Medulla oblongata (tissue), 1 donor: Measurements from ENCODE around the gene SNCB.
A peak's percentile ranks its signal among the peaks of the same experiment; 100 is the strongest.

Experiments
- DNase-seq: peaks from one replicate; pipeline ENCODE4 v3.0.0-alpha.2; 2015; ENCODE audit errors: extremely low spot score

SNCB gene

DNA sequence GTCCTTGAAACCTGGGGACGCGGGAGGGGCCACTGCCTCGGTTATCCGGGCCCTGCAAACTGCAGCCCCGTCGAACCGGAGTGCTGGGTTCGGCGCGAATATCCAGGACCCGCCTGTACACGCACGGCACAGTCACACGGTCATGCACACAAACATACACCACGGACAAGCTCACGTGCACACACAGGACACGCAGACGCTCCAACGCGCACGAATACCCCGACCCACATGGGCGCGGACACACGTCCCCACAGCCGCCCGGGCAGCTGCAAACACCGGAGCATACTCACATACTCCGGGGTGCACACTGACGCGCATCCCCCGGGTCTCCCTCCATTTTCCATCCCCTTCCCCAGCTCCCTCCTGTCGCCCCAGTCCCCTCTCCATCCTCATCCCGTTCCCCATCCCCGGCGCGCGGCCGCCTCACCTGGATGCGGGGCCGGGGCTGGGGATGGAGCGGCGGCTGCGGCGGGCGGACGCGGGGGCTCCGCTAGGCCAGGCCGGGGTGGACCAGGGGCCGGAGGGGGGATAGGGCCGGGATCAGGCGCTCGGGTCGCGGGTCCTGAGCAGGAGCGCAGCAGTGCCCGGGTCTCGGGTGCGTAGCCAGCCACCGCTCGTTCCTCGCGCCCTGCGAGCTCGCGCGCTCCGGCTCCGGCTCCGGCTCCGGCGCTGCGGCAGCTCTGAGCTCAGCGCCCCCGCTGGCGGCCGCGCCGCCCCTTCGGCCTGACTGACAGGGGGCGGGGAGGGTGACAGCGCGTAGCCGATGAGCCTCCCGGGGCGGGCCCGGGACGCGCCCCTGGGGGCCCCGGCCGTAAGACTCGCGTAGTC lies at the start of gene SNCB, which contains the start of gene EIF4E1B:
Gene SNCB, minus strand, starts transcription at position 682 of the 828 bp plus-strand sequence. CDS start 880 bp downstream, outside the sequence.
Gene EIF4E1B, plus strand, starts transcription at position 823 of the 828 bp plus-strand sequence. CDS start 12,113 bp downstream, outside the sequence.
- no peak for DNase-seq

DNA sequence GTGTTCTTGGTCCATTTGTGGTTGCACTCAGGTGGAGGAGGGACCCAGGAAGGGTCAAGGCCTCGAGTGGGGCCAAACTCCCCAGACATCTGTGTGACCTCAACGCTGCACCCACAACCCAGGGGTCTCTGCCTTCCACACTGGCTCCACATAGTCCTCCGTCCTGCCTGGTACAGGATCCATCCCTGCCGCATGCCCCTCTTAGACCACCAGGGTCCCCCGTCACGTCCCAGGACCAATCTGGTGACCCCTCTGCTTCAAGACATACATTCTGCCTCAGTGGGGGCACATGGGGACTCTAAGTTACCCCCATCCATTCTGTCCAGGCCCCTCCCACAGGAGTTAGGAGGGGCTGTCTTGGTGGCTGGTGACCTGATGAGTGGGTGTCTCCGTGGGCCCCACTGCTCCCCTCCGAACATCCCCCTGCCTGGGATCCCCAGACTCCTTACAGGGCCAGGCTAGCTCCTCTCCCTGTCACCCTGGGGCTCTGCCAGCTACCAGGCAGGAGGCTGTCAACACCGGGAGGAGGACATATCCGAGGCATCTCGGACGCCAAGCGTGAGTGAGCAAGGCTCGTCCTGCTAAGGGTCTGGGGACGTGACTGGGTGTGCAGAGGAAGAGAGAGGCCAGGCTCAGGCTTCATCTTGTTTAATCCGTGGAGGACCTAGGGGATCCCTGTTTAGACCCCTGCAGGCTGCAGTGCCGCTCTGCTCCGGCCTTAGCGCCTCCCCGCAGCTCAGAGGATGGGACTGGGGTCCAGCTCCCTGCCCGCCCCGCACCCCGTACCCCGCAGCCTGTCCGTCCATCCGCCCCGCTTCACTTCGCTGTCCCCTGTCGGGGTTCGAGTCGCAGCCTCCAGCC lies 49.3 kb upstream of the SNCB start:
- no peak for DNase-seq

DNA sequence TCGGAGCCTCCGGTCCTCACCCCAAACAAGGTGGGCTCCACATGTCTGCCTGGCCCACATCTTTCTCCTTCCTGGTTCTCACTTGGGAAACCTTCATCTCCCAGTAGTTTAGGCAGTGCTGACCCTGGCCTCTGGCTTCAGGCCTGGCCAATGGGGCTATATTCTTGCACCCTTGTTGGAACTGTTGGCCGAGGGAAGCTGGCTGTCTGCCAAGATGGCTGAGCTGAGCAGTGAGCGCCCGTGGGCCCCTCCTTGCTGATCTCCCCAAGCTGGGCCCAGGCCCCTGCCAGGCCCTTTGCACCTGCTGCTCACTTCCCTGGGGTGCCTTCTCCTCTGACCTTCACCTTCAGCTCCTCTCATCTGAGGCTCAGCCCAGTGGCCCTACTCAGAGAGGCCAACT lies 48.2 kb upstream of the SNCB start:
- no peak for DNase-seq

DNA sequence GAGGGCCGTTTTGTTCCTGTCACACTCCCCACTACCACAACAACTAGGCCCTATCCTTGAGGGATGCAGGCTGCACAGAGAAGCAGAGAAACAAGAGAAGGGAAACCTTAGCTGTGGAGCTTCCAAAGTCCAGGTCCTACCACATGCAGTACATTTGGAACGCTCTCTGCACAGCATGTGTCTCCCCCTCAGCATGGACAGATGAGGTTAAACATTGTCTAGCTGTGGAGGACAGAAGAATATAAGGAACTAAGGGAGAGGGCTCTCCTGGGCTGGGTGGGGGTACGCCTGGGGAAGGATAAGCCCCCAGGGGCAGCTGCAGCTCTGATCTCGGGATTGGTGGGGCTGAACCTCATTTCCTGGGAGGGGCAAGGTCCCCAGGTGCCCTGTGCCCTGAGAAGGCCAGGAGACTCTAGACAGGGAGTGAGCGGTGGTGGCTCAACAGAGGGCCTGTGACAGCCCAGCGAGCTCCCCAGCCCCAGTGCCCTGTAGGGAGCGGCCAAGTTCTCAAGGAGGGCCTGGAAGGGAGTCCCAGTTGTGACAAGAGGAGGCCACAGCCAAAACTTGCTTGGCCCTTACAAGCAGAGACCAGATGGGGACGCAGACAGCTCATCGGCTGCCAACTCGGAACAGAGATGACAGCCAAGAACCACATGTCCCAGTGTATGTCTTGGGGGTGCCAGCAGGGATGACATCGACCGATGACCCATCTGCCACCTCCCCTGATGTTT lies 47.0 kb upstream of the SNCB start:
- DNase-seq = peak; percentile 6

DNA sequence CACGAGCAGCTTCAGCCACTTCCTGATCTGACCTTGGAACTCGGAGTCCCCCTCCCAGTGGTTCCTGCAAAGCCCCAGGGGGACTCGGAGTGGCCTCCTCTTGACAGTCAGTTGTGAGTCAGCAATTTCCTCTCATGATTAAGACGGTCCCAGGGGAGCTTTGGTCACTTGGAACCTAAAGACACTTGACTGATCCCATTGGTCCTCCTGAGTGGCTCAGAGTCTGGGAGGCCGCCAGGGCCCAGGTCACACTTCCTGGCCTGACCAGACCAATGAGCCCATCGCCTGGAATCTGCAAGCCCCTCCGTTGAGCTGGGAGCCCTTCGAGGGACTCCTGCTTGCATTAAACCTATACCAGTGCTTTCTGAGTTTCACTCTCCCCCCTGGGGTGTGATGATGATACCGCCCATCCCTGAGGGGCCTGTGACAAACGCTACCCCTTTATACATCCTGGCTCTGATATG lies 46.1 kb upstream of the SNCB start:
- DNase-seq = no peak

DNA sequence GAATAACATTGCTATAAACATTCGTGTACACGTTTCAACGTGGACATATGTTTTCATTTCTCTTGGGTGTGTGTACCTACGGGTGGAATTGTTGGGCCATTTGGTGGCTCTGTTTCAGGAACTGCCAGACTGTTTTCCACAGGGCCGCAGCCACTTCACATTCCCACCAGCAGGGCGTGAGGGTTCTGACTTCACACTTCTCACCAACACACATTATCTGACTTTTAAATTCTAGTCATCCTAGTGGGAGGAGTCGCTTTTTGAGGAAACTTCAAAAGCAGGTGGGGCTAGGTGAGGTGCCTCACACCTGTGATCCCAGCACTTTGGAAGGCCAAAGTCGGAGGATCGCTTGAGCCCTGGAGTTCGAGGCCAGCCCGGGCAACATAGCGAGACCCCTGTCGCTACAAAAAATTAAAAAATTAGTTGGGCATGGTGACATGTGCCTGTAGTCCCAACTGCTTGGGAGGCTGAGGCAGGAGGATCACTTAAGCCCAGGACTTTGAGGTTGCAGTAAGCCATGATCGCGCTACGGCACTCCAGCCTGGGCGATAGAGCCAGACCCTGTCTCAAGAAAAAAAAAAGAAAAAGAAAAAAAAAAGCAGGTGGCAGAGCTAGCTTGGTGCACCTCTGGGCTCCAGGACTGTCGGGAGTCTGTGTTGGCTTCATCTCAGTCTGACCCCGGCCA lies 45.5 kb upstream of the SNCB start:
- no peak for DNase-seq

DNA sequence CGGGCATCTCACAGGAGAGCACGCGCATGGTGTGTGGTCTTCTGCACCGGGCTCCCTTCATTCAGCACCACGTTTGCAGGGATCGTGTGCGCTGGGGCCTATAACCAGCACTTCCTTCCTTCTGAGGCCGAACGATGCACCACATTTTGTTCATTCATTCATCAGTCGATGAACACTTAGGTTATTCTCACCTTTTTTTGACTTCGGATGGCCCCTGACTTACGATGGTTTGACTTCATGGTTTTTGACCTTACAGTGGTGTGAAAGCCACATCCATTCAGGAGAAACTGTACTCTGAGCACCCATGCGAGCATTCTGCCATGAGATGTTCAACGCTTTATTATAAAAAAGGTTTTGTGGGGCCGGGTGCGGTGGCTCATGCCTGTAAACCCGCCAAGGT lies 44.5 kb upstream of the SNCB start:
- no peak for DNase-seq

DNA sequence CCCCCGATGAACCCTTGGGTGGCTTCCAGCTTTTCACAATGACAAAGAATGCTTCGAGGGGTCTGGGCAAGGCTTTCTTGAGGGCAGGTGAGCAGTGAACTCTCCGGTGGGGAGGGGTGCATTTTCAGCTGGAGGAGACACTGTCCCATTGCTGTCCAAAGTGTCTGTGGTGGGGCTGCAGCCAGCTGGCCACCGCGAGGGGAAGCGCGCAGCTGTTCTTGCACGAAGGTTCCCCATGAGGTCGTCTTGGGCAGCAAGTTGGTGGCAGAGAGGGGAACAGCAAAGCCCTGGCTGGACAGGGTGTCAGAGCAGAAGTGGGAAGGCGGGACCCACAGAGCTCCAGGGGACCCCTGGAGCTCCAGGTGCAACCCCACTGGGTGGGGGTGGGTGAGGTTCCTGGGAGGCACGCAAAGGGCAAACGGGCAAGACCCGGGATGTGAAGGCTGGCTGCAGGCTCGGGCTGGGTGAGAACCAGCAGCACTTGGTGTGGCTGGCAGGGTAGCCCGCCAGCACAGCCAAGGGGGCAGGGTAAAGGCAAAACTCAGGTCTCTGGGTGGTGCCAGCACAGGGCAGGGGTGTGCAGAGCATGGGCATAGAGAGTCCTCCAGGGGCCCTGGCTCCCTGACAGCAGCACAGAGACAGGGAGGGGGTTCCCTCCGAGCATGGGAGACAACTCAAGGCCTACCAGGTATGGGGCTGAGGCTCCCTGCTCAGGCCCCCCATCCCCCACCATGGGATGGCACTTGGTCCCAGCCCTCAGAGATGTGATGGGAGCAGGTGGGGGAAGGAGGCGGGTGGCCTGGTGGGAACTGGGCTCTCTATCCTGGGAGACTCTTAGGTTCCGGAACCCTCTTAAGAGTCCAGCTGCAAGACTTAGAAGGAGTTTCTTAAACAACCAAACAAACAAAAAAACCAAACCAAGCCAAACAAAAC lies 43.6 kb upstream of the SNCB start:
- no peak for DNase-seq

DNA sequence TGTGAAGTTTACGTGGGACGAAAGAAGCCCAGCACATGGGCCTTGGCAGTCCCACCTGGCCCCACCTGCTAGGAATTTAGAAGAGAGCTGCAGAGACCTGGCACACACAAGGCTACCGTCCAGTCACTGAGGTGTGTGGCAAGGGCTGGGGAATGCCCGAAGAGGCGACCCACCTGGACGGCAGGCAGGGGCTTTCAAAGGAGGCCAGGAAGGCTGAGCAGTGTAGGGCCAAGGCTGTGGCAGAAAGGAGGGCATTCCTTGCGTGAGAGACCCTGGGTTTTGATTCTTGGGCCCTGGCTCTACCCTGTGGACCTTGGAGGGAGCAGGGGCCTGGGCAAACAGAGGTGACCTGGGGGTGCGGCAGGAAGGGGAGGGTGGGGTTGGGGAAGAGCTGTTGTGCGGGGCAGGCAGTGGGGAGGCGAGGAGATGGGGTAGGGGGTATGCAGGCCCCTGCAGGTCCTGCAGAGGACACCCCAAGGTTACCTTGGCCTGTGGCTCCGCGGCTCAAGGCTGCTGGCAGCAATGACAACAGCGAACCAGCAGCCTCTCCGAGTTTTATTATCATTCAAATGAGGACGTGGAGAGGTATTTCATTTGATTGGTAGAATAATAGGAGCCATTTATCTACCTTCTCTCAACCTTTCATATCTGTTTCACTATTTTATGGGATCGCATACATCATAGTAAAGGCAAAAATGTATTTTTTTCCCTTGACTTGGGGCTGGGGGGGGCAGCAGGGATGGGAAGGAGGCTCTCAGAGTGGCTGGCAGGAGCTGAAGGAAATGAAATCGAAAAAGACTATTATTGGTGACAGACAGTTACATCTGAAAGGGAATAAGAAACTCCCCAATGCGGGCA lies 41.8 kb upstream of the SNCB start:
- no peak for DNase-seq

DNA sequence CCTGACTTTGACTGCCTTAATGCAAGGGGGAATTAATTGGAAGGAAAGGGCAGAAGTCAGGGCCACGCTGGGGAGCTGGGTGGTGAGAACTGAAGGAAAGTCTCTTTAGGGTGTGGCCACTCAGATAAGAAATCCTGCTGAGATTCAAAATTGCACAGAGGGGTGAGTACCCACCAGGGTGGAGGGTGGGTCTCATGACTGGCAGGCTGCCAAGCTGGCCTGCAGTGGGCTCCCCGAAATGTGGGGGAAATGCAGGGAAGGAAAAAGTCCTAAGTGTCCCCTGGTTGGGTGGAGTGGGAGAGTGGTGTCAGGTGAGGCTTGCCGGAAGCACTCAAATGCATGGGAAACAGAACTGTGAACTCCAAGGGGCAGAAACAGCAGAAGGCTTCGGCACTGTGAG lies 41.1 kb upstream of the SNCB start:
- DNase-seq = no peak

DNA sequence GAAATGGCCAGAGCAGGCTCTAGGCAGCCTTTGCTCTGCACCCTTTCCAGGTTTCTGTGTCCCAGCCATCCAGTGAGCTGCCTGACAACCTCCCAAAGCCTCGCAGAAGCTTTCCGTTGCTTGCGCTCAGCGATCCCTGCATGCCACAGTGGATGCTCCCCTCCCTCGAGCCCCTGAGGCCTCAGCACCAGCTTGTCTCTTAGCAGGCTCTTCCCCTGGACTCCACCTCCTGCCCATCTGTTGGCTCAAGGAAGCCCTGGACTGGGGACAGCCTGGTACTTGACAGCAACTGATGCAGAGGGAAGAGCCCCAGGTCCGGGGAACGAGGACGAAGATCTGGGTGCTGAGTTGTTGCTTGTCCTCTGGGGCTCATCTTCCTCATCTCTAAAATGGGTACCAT lies 40.1 kb upstream of the SNCB start:
- DNase-seq = no peak

DNA sequence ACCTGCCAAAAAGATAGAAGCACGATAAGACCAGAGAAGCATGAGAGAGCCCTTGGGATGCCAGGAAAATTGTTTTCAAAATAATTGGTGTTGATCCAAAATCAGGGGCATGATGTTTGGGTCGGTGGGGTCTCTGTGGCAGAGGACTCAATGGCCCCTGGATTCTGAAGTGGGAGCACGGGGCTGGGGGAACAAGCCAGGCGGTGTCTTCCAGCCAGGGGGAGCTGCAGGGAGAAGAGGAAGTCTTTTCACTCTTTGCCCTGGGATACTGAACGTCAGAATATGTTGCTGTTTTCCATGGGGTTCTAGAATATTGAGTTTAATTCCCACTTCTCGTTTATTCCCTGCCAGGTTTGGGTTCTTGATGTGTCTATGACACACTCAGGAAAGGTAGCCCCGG lies 37.3 kb upstream of the SNCB start:
- DNase-seq = no peak

DNA sequence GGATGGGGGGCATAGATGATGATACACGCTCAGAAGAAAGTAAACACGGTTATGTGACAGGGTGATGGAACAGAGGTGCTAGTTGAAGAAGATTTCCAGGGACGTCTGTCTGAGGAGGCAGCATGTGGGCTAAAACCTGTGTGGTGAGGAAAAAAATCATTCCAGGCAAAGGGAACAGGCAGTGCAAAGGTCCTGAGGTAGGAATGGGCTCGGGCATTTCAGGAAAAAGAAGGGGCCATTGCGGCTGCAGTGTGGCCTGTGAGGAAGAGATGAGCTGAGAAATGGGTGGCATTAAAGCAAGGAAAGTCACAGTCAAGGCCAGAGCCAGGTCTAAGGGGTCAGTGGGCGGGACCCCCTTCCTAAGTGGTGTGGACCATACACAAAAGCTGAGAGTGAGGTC lies 35.2 kb upstream of the SNCB start:
- DNase-seq = no peak

DNA sequence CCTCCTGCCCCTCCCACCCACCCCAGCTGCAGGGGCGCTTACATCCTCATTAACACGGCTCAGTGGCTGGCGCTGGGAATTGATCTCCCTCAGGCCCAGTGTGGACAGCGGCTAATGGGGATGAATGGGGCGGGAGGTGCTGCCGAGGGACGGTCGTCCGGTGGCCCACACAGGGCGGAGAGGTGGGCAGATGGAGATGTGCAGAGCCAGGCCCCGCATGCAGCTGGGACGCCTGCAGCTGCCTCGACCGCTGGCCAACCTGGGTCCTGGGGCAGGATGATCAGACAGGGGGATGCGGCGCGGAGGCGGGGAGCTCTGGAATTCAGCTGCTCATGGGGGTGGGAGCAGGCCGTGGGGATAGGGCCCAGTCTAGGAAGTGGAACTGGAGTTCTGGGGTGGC lies 34.6 kb upstream of the SNCB start:
- DNase-seq = no peak

DNA sequence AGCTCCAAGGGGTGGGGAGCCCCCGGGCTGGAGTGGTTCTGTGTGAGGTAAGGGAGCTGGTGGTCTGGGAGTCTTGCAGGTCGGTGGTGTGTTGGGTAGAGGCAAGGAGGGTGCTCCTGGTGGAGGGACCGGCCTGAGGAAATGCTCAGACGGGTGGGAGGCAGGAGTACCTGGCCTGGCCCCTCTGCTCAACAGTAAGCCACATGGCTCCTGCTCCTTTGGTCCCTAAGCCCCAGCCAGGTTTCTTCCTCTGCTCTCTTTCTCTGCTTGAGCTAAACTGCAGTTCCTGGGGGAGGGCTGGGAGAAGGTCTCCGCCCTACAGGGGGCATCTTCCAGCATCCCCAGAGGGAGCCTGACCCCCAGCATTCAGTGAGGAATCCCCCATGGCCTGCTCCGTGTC lies 34.1 kb upstream of the SNCB start:
- DNase-seq = no peak

DNA sequence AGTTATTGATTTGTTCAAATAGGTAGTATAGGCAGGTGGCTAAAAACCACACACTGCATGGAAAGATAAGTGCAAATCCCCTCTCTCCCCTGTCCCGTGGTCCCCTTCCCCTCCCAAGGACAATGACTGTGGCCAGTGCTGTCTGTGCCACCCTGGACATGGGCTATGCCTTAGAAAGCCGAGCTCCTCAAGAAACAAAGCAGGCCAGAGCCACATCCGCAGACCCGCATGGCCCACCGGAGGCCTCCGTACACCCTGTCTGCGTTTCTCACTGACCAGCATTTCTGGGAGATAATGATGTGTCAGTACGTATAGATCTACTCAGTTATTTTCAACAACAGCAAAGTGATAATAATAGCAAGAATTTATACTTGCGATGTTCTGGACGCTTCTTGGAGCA lies 33.2 kb upstream of the SNCB start:
- no peak for DNase-seq

DNA sequence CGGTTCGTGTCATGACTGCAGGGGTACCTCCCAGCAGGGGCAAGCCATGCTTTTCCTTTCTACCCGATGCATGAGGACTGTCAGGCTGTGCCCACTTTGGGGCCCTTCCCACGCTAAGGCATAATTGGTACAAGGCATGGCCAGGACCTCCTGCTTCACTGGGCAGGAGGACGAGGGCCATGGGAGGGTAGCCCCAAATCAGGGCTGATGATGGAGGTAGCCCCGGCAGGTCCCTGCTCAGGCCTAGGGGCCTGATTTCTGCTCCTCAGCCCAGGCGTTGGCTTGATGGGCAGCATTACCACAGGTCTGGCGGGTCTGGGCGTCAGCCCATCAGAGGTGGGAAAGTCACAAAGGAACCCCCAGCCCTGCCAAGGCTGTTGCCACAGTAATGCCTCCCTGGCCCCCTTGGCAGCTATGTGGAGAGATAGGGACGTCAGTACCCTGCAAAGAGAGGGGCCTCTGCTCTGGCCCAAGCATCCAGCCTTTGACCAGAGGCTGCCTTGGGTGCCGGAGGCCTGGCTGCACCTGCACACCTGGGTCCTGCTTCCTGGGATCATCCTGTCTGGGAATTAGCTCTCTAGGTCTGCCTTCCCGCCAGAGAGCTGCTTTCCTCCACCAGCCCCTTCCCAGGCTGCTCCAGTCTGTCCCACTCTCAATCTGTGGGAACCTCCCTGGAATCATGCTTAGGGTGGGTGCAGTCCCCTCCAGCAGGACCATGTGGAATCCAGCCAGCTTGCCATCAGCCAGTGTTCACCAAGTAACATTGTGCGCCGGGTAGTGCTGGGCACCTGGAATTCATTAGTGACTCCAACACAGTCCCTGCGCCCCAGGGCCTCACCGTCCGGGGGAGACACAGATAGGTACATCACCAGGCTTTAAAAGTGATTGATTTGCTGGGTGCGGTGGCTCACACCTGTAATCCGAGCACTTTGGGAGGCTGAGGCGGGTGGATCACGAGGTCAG lies 32.3 kb upstream of the SNCB start:
- no peak for DNase-seq

DNA sequence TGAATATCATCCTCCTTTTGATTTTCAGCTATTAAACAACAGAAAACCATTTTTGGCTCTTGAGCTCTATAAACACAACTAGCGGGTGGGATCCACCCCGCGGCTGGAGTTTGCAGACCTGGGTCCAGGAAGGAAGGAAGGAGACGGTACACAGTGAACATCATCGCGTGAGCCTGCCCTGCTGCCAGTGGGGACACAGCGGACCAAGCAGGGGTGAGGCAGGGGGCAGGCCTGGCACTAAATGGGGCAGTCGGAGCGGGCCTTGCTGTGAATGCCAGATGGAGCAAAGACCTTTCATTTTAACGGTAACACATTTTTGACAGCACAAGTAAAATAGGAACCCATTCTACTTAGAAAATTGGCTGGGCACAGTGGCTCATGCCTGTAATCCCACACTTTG lies 31.3 kb upstream of the SNCB start:
- no peak for DNase-seq
